GM20000 (cell line): ENCODE measurements around the gene POU6F1.

Experiments used
- DNase-seq: peaks from one replicate; pipeline ENCODE4 v3.0.0; 2012; ENCODE audit warnings: low spot score
- TF ChIP-seq, protein P1 (sequence below): IDR thresholded peaks from 2 replicates; pipeline ENCODE4 v1.5.1; 2012; ENCODE audit warnings: mild to moderate bottlenecking, control low read depth; ENCODE audit errors: extremely low read depth, missing control alignments

The POU6F1 gene

DNA sequence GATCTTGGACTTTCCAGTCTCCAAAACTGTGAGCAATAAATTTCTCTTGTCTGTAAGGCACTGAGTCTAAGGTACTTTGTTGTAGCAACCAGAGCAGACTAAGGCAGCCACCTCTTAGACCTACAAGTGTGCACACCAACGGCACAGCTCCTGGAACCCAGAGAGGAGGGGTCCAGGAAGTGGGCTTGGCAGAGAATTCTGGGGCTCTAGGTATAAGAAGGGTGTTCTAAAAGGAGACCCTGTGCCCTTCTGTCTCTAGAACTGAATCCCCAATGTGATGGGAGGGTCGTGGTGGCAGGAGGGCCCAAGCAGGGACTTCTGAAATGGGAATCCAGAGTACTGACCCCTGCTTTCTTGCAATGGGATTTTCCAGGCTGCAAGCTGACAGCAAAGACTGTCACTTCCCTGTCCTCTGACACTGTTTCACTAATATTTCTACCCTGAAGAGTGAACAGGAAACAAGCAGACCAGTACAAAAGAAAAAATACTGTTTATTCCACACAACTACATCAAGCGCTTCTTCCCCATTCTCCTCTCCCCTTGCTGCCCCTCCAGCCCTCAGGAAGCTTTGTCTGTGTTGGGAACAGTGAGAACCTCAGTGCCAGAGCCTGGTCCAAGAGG lies 31.3 kb downstream of the POU6F1 start:
- peak; percentile 12 for DNase-seq
- TF ChIP-seq, protein P1, sequence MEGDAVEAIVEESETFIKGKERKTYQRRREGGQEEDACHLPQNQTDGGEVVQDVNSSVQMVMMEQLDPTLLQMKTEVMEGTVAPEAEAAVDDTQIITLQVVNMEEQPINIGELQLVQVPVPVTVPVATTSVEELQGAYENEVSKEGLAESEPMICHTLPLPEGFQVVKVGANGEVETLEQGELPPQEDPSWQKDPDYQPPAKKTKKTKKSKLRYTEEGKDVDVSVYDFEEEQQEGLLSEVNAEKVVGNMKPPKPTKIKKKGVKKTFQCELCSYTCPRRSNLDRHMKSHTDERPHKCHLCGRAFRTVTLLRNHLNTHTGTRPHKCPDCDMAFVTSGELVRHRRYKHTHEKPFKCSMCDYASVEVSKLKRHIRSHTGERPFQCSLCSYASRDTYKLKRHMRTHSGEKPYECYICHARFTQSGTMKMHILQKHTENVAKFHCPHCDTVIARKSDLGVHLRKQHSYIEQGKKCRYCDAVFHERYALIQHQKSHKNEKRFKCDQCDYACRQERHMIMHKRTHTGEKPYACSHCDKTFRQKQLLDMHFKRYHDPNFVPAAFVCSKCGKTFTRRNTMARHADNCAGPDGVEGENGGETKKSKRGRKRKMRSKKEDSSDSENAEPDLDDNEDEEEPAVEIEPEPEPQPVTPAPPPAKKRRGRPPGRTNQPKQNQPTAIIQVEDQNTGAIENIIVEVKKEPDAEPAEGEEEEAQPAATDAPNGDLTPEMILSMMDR, result no peak

DNA sequence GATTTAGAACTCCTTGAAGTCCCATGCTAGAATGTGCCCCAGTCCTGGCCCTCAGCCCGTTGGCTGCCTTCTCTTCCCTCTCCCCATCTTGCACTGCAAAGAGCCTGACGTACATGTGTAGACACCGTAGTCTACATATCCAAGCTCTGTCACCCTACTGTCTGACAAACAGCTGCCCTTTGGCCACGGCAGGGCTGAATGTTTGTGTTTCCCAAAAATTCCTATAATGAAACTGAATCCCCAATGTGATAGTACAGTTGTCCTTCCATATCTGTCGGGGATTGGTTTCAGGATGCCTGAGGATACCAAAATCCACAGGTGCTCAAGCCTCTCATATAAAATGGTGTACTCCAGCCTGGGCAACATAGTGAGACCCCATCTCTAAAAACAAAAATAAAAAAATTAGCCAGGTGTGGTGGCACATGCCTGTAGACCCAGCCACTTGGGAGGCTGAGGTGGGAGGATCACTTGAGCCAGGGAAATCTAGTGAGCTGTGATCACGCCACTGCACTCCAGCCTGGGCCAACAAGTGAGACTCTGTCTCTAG lies 32.6 kb downstream of the POU6F1 start:
- no peak for DNase-seq
- TF ChIP-seq, protein P1, result no peak

DNA sequence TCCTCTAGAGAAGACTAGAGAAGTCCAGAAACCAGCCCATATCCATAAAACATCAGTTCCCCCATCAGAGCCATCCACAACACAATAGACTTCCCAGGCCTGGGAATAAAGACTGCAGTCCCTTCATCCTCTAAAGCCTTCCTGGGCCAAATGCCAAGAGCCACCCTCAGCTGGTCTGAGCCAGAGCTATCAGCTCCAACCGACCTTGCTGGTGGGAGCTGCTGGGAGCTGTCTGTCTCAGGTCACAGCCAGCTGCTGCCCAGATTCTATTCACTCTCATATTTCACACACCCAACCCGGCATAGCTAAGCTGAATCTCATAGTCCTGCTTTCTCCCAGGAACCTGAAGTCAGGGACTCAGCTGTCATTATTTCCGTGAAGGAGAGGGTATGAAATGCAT lies 34.0 kb downstream of the POU6F1 start:
- DNase-seq, result no peak
- TF ChIP-seq, protein P1, result no peak

DNA sequence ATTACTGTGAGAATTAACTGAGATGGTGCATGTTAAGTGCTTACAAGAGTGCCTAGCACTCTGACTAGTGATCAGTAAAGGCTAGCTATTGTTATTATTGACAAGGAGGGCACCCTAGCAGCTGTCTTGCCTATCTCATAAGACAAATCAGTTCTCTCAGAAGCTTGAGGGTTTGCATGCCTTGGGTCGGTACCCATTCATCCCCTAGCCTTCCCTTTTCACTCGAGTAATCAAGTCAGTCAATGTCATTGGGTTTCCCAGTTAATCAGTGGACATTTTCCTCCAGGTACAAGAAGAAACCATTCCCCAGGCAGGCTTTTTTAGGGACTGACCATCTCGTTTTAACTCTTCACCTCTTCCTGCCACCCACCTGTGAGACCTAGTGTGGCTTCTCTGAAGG lies 34.5 kb downstream of the POU6F1 start:
- DNase-seq, result no peak

DNA sequence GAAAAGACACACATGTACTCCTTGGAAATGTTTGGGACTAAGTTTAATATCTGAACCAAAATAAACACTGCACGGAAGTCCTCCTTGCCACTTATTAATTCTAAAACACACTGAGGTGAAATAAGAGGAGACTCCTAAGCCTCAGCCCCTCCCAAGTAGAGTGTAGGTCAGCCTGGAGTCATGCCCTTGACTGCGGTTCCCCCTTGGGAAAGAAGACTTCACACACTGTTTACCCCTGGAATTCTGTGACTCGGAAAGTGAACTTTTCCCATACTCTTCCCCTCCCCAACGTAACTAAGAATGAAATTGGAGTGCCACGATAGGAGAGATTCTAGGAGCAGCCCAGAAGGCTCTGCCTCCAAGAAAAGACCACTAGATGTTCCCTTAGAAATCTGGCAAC lies 36.3 kb downstream of the POU6F1 start:
- DNase-seq, result no peak
- TF ChIP-seq, protein P1, result no peak

More for the DNA sequence above, 34.5 kb downstream of the POU6F1 start:
- TF ChIP-seq, protein P1, result no peak

DNA sequence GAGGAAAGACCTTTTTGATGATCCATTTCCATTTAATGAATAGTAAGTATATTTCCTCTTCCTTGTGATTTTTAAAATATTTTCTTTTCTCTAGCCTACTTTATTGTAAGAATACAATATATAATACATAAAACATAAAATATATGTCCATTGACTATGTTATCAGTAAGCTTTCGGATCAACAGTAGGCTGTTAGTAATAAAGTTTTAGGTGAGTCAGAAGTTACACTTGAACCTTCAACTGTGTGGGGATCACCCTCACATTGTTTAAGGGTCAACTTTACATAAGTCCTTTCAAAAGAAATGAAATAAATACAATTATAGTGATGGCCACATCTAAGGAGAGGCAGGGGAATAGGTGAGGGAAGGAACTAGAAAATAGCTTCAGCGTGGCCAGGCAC lies 40.0 kb downstream of the POU6F1 start:
- DNase-seq, result no peak
- TF ChIP-seq, protein P1, result no peak

DNA sequence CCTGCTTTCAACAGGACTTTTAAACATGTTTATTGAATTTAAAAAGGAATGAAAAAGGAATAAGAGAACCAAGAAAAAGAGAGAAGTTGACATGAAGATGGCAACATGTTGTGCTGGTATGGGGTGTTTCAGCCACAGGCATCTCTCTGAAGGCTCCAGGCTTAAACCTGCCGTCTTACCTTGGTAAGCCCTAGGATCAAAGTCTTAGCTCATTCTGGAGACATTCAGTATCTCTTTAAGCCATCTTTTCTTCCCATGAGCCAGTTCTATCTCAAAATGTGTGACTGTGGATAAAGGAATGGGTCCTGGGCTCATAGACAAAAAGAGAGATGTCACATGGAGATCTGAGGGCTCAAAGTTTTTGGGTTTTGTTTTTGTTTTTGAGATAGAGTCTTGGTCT lies 43.4 kb downstream of the POU6F1 start:
- TF ChIP-seq, protein P1, result no peak
- DNase-seq, result no peak
